Esophagus muscularis mucosa (tissue), 4 donors: Measurements from ENCODE around the gene DUSP9. TPM values are rescaled to one million over a fixed set of nuclear protein-coding genes. Genes with fewer than 3 reads are reported as not detected.

ENCODE experiments used
- DNase-seq: peaks from one replicate; pipeline ENCODE4 v3.0.0-alpha.2; 2017; ENCODE audit errors: extremely low spot score
- H3K27ac ChIP-seq, 4 donors: fragments of 200-600 bp; sonication (generic); replicated peaks in 1 of 4; 1 replicate in 3 of 4; 2 replicates in 1 of 4; pipeline ENCODE4 v1.5.1; 2016 to 2019; ENCODE audit warnings: mild to moderate bottlenecking in 1 of 4
- H3K27me3 ChIP-seq, 4 donors: fragments of 200-600 bp; sonication (generic); one replicate each; pipeline versions ENCODE4 v1.5.1 to v1.6.0; 2016 to 2019
- H3K36me3 ChIP-seq, 4 donors: fragments of 200-600 bp; sonication (generic); one replicate each; pipeline ENCODE4 v1.5.1; 2016 to 2019
- H3K4me1 ChIP-seq, 4 donors: fragments of 200-600 bp; sonication (generic); one replicate each; pipeline ENCODE4 v1.5.1; 2016 to 2019
- H3K4me3 ChIP-seq, 4 donors: fragments of 200-600 bp; sonication (generic); 1 replicate in 2 of 4; 2 replicates in 2 of 4; pipeline ENCODE4 v1.5.1; 2016 to 2019; ENCODE audit warnings: mild to moderate bottlenecking in 4 of 4, moderate library complexity in 1 of 4
- H3K9me3 ChIP-seq, 4 donors: fragments of 200-600 bp; sonication (generic); 1 replicate in 3 of 4; 2 replicates in 1 of 4; pipeline ENCODE4 v1.5.1; 2016 to 2019
- CTCF ChIP-seq, 3 experiments: fragments of 200-600 bp in 2 of 3; fragments of 450-650 bp in 1 of 3; sonication (generic) in 2 of 3; IDR thresholded peaks; one replicate each; pipeline ENCODE4 v1.5.1; 2017 to 2019; ENCODE audit warnings: antibody characterized with exemption in 3 of 3, mild to moderate bottlenecking in 2 of 3, moderate library complexity in 1 of 3
- EP300 ChIP-seq: sonication (generic); formaldehyde crosslinking; IDR thresholded peaks from one replicate; pipeline ENCODE4 v1.6.1; 2017; ENCODE audit warnings: antibody characterized with exemption
- POLR2A ChIP-seq: fragments of 450-650 bp; IDR thresholded peaks from one replicate; pipeline ENCODE4 v1.6.1; 2017; ENCODE audit warnings: antibody characterized with exemption, moderate library complexity, mild to moderate bottlenecking, low read depth
- POLR2AphosphoS5 ChIP-seq, 2 donors: sonication (generic); formaldehyde crosslinking; IDR thresholded peaks; one replicate each; pipeline ENCODE4 v1.6.1; 2017; ENCODE audit warnings: antibody characterized with exemption in 2 of 2
- WGBS: methylation state at CpG from one replicate; pipeline ENCODE4 v1.1.5; 2018; 5-methylcytosine and 5-hydroxymethylcytosine counted together
- intact Hi-C: fragments of 100-400 bp; cut with DNase I; formaldehyde crosslinking; loops from one replicate; pipeline ENCODE4 v1.15.1; 2023
- total RNA-seq, 4 donors: library from RNA; depleted of rRNA; stranded (reverse); fragments of >200 nt; gene quantifications; one replicate each; pipeline versions ENCODE4 v1.1.0 to v1.2.1, GENCODE V29; 2016

The DUSP9 gene
- total RNA-seq, 4 donors from 2014 or later, result not detected

DNA sequence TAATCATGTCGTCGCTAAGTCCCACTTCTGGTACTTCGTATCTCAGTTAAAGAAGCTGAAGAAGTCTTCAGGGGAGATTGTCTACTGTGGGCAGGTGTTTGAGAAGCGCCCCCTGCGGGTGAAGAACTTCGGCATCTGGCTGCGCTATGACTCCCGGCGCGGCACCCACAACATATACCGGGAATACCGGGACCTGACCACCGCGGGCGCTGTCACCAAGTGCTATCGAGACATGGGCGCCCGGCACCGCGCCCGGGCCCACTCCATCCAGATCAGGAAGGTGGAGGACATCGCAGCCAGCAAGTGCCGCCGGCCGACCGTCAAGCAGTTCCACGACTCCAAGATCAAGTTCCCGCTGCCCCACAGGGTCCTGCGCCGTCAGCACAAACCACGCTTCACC lies 15.3 kb downstream of the DUSP9 start:
- no peak for DNase-seq
- peaks cover 0 to 3% (median 1%) of the 10 kb centered on the region in 4 donors for H3K4me1 ChIP-seq
- TF ChIP-seq CTCF (IDR thresholded peaks at IDR 0.05) (peak; percentile 24 to 45 (median 34)), EP300 (no peak)
- H3K9me3 ChIP-seq, result peaks cover 0 to 23% (median 0%) of the 10 kb centered on the region in 4 donors
- 27% methylated on average over 18 of the region's 31 CpGs for WGBS
- H3K27ac ChIP-seq, result no peak overlapping the region
- peaks cover 0 to 24% (median 6%) of the 10 kb centered on the region in 4 donors for H3K27me3 ChIP-seq
- no peaks in the 10 kb centered on the region for H3K36me3 ChIP-seq
- intact Hi-C loops, result loop anchor here (5.0 kb wide), 1 partner anchor 105 kb away; no protein-coding TSS in a partner anchor
- H3K4me3 ChIP-seq, result peak overlapping the region in 2 of 4 donors; percentile 14 to 33

GRCh38 chrX:153665726-153666306 lies 18.8 kb downstream of the DUSP9 start:
- no peak for DNase-seq
- TF ChIP-seq POLR2A (no peak), POLR2AphosphoS5 (IDR thresholded peaks at IDR 0.05) (no peak), EP300 (no peak), CTCF (IDR thresholded peaks at IDR 0.05) (no peak)
- H3K27ac ChIP-seq, result no peak overlapping the region
- peaks cover 0 to 20% (median 7%) of the 10 kb centered on the region in 4 donors for H3K4me1 ChIP-seq
- H3K36me3 ChIP-seq, result no peaks in the 10 kb centered on the region
- peaks cover 0 to 20% (median 6%) of the 10 kb centered on the region in 4 donors for H3K27me3 ChIP-seq
- H3K4me3 ChIP-seq, result no peak overlapping the region
- intact Hi-C loops, result loop anchor here (2.0 kb wide), 1 partner anchor 55 kb away; no protein-coding TSS in a partner anchor
- peaks cover 0 to 15% (median 0%) of the 10 kb centered on the region in 4 donors for H3K9me3 ChIP-seq
- WGBS, result 77% methylated on average over 7 of the region's 9 CpGs

GRCh38 chrX:153667281-153667955 lies 20.4 kb downstream of the DUSP9 start:
- H3K36me3 ChIP-seq, result no peaks in the 10 kb centered on the region
- H3K27me3 ChIP-seq, result peaks cover 0 to 8% (median 3%) of the 10 kb centered on the region in 4 donors
- intact Hi-C loops, result loop anchor here (2.0 kb wide), 1 partner anchor 57 kb away; no protein-coding TSS in a partner anchor
- WGBS, result 75% methylated on average over 10 of the region's 11 CpGs
- peak overlapping the region in 1 of 4 donors; percentile 36 for H3K4me3 ChIP-seq
- peaks cover 0 to 26% (median 5%) of the 10 kb centered on the region in 4 donors for H3K4me1 ChIP-seq
- TF ChIP-seq EP300 (no peak), POLR2A (no peak), POLR2AphosphoS5 (IDR thresholded peaks at IDR 0.05) (no peak), CTCF (IDR thresholded peaks at IDR 0.05) (no peak)
- no peak for DNase-seq
- no peak overlapping the region for H3K27ac ChIP-seq
- peaks cover 0 to 7% (median 0%) of the 10 kb centered on the region in 4 donors for H3K9me3 ChIP-seq

GRCh38 chrX:153667956-153668396 lies 21.0 kb downstream of the DUSP9 start:
- peaks cover 0 to 6% (median 0%) of the 10 kb centered on the region in 4 donors for H3K9me3 ChIP-seq
- no peak for TF ChIP-seq EP300
- TF ChIP-seq POLR2AphosphoS5 (IDR thresholded peaks at IDR 0.05), result peak in 1 of 2 donors; percentile 49
- TF ChIP-seq POLR2A, result no peak
- TF ChIP-seq CTCF (IDR thresholded peaks at IDR 0.05), result peak; percentile 71 to 79 (median 75)
- peak overlapping the region; percentile 7 to 63 (median 60) for H3K27ac ChIP-seq
- H3K27me3 ChIP-seq, result peaks cover 0 to 5% (median 2%) of the 10 kb centered on the region in 4 donors
- H3K36me3 ChIP-seq, result no peaks in the 10 kb centered on the region
- intact Hi-C loops, result loop anchor here (2.0 kb wide), 1 partner anchor 57 kb away; no protein-coding TSS in a partner anchor
- H3K4me3 ChIP-seq, result peak overlapping the region in 1 of 4 donors; percentile 36
- H3K4me1 ChIP-seq, result peaks cover 0 to 29% (median 5%) of the 10 kb centered on the region in 4 donors
- 42% methylated on average over 7 of the region's 14 CpGs for WGBS
- DNase-seq, result peak; percentile 93
